Mammary epithelial cell (primary cell): ENCODE results near the gene SLC45A3.

Experiments
- CTCF ChIP-seq, 2 donors: IDR thresholded peaks in 1 of 2; conservative IDR thresholded peaks in 1 of 2; 2 replicates each; pipeline ENCODE4 v1.5.1; 2011 to 2012; ENCODE audit warnings: inconsistent platforms in 2 of 2, low read length in 2 of 2, mild to moderate bottlenecking in 2 of 2, control low read depth in 1 of 2, low read depth in 1 of 2; ENCODE audit not compliant: insufficient read depth in 1 of 2; ENCODE audit errors: extremely low read depth in 1 of 2
- EZH2 ChIP-seq: IDR thresholded peaks from 2 replicates; pipeline ENCODE4 v1.6.1; 2012; ENCODE audit warnings: low read length, inconsistent platforms, borderline replicate concordance

- TF ChIP-seq EZH2 (no peak), CTCF (conservative IDR thresholded peaks at IDR 0.05 in 1 of 2, IDR thresholded peaks at IDR 0.05 in 1 of 2; ENCODE audit: extremely low read depth in 1 of 2, insufficient read depth in 1 of 2, low read depth in 1 of 2, low read length in 2 of 2) (no peak)
These were observed 70.3 kb downstream of the SLC45A3 start for GRCh38 chr1:205610036-205610435.
